Panc1 (cell line): ENCODE data around the gene DIAPH3. TPM values are rescaled to one million over a fixed set of nuclear protein-coding genes. Genes with fewer than 3 reads are reported as not detected.

ENCODE experiments used
- ATAC-seq: fragments of 200-7000 bp; cut with Tn5 transposase; 2 replicates; pipeline ENCODE4 v1.9.1; 2020; ENCODE audit warnings: mild to moderate bottlenecking, moderate library complexity
- BruUV-seq: library from RNA; stranded (reverse); fragments of 400-500 nt; replicated peaks from 2 replicates; lab custom pipeline; 2021; lab: Mats Ljungman, UMichigan
- CTCF ChIA-PET: fragments of 300-600 bp; sonication (Branson Sonifier 250); formaldehyde crosslinking; loops from one replicate; lab custom pipeline; 2022; ENCODE audit warnings: antibody characterized with exemption; lab: Charles Lee
- POLR2A ChIA-PET: fragments of 300-600 bp; sonication (Branson Sonifier 250); formaldehyde crosslinking; loops from one replicate; lab custom pipeline; 2022; ENCODE audit warnings: antibody characterized with exemption; lab: Charles Lee
- DNase-seq: peaks from one replicate; pipeline ENCODE4 v3.0.0-alpha.2; 2010; ENCODE audit warnings: low read depth, low spot score
- H3K27ac ChIP-seq: 2 replicates; pipeline ENCODE4 v1.5.1; 2011; ENCODE audit warnings: mild to moderate bottlenecking, low read length, inconsistent platforms
- H3K27me3 ChIP-seq: fragments of 200-500 bp; sonication (Bioruptor generic); 2 replicates; pipeline ENCODE4 v1.6.0; 2014; ENCODE audit warnings: low read length, inconsistent platforms; ENCODE audit not compliant: control insufficient read depth, insufficient read depth
- H3K36me3 ChIP-seq: fragments of 200-500 bp; sonication (Bioruptor generic); 2 replicates; pipeline ENCODE4 v1.5.1; 2014; ENCODE audit warnings: inconsistent platforms, mild to moderate bottlenecking, low read length, moderate library complexity; ENCODE audit not compliant: control insufficient read depth, insufficient read depth
- H3K4me1 ChIP-seq: 2 replicates; pipeline ENCODE4 v1.5.1; 2011; ENCODE audit warnings: inconsistent platforms, mild to moderate bottlenecking, low read length, moderate library complexity; ENCODE audit not compliant: control insufficient read depth, insufficient read depth
- H3K4me3 ChIP-seq, 2 experiments: 2 replicates each; pipeline ENCODE4 v1.5.1; 2011 to 2012; ENCODE audit warnings: low read depth in 2 of 2, low read length in 2 of 2, mild to moderate bottlenecking in 2 of 2, inconsistent platforms in 1 of 2, moderate library complexity in 1 of 2
- H3K9me3 ChIP-seq: fragments of 200-500 bp; sonication (Bioruptor generic); 2 replicates; pipeline ENCODE4 v1.5.1; 2014; ENCODE audit warnings: low read depth, mild to moderate bottlenecking, inconsistent platforms, low read length, moderate library complexity; ENCODE audit not compliant: control insufficient read depth, insufficient read depth
- POLR2AphosphoS5 ChIP-seq: IDR thresholded peaks from 2 replicates; pipeline ENCODE4 v1.6.1; 2012; ENCODE audit warnings: mild to moderate bottlenecking, low read depth, low read length, moderate library complexity
- REST ChIP-seq, 2 experiments: IDR thresholded peaks; 2 replicates each; pipeline ENCODE4 v1.6.1; 2011 to 2012; ENCODE audit warnings: low read depth in 2 of 2, control low read depth in 1 of 2, low read length in 1 of 2, mild to moderate bottlenecking in 1 of 2, moderate library complexity in 1 of 2; ENCODE audit not compliant: insufficient read depth in 1 of 2
- SIN3A ChIP-seq: IDR thresholded peaks from 2 replicates; pipeline ENCODE4 v1.6.1; 2012; ENCODE audit warnings: low read depth, mild to moderate bottlenecking, low read length, moderate library complexity, borderline replicate concordance; ENCODE audit not compliant: insufficient read depth
- TCF7L2 ChIP-seq: IDR thresholded peaks from 2 replicates; pipeline ENCODE4 v1.6.1; 2011; ENCODE audit warnings: mild to moderate bottlenecking, low read depth, low read length, inconsistent platforms
- in situ Hi-C: cut with HindIII; loops from 2 replicates; pipeline ENCODE4 v1.10.0; 2016; ENCODE audit warnings: low sequenced_read_pairs, low pct_unique_long_range_greater_than_20kb
- intact Hi-C: fragments of 100-400 bp; cut with micrococcal nuclease; formaldehyde crosslinking; loops from one replicate; pipeline ENCODE4 v1.10.0; 2022; ENCODE audit not compliant: unreplicated experiment
- total RNA-seq: library from RNA; stranded (reverse); gene quantifications from one replicate; pipeline ENCODE4 v1.2.1, GENCODE V29; 2021; ENCODE audit not compliant: unreplicated experiment
- TF ChIP-seq, protein P1 (sequence below): fragments of 450-650 bp; IDR thresholded peaks from 2 replicates; pipeline ENCODE4 v1.5.1; 2017; ENCODE audit warnings: mild to moderate bottlenecking

The DIAPH3 gene
- total RNA-seq, 1 experiment from 2014 or later = 15.4 TPM

DNA sequence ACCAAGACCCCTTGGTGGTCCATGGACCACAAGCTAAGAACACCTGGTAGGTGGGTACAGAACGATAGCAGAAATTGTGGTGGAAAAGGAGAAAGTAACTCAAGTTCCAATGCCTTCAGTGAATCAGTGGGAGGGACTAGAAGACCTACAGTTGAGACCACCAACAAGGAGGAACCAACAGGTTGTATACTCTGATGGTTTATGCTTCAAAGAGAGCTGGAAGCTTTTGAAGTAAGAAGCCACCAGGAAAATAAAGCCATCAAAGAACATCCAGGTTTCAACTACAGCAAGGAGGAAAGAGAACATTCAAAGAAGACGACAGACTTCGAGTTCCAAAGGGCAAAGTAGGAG is 42.4 kb downstream of the DIAPH3 start:
- in situ Hi-C loops = no loop called here
- Histone ChIP-seq H3K27me3 (no peaks in the 10 kb centered on the region), H3K9me3 (no peaks in the 10 kb centered on the region), H3K4me1 (no peaks in the 10 kb centered on the region), H3K4me3 (no peak overlapping the region), H3K36me3 (no peaks in the 10 kb centered on the region), H3K27ac (no peak overlapping the region)
- CTCF ChIA-PET = no interaction called here
- TF ChIP-seq, protein P1, sequence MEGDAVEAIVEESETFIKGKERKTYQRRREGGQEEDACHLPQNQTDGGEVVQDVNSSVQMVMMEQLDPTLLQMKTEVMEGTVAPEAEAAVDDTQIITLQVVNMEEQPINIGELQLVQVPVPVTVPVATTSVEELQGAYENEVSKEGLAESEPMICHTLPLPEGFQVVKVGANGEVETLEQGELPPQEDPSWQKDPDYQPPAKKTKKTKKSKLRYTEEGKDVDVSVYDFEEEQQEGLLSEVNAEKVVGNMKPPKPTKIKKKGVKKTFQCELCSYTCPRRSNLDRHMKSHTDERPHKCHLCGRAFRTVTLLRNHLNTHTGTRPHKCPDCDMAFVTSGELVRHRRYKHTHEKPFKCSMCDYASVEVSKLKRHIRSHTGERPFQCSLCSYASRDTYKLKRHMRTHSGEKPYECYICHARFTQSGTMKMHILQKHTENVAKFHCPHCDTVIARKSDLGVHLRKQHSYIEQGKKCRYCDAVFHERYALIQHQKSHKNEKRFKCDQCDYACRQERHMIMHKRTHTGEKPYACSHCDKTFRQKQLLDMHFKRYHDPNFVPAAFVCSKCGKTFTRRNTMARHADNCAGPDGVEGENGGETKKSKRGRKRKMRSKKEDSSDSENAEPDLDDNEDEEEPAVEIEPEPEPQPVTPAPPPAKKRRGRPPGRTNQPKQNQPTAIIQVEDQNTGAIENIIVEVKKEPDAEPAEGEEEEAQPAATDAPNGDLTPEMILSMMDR = no peak
- TF ChIP-seq REST (IDR thresholded peaks at IDR 0.05; ENCODE audit: insufficient read depth in 1 of 2, low read depth in 2 of 2, low read length in 1 of 2) (no peak), TCF7L2 (no peak), SIN3A (no peak), POLR2AphosphoS5 (no peak)
- DNase-seq = no peak
- POLR2A ChIA-PET = no interaction called here
- no peak for ATAC-seq
- intact Hi-C loops = no loop called here
- no TSS peak for BruUV-seq

DNA sequence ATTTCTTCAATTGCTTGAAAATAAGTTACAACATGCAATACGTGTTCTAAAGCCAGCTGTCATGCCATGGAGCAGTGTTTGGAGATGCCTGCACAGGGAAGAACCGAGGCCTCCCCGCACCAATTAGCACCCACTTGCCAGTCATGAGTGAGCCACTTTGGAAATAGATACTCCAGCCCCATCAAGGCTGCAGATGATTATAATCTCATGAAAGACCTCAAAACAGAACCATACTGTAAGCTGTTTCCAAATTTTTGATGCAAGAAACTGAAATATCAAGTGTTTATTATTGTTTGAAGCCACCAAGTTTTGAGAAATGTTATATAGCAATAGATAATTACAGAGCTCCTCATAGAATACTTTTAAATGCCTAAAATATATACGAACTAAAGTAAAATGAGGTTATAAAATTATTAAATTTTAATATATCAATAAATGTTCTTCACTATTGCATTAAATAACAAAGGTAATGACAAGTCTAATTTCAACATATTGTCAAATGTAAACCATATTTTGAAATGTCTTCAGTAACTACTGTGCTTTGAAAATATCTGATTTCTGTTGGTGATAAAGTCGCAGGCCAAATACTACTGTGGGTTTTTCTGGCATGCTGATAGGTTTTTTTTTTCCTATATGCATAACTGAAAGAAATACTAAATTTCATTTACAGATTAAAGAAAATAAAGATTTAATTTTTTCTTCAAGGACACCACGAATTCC is 43.0 kb downstream of the DIAPH3 start:
- ChIA-PET CTCF (no interaction called here), POLR2A (no interaction called here)
- ATAC-seq (no peak), DNase-seq (no peak)
- no peaks in the 10 kb centered on the region for H3K36me3 ChIP-seq
- no peaks in the 10 kb centered on the region for H3K4me1 ChIP-seq
- no peak overlapping the region for H3K27ac ChIP-seq
- H3K4me3 ChIP-seq = no peak overlapping the region
- TF ChIP-seq SIN3A (no peak), TCF7L2 (no peak)
- H3K9me3 ChIP-seq = no peaks in the 10 kb centered on the region
- no TSS peak for BruUV-seq
- intact Hi-C loops (no loop called here), in situ Hi-C loops (no loop called here)
- H3K27me3 ChIP-seq = no peaks in the 10 kb centered on the region

DNA sequence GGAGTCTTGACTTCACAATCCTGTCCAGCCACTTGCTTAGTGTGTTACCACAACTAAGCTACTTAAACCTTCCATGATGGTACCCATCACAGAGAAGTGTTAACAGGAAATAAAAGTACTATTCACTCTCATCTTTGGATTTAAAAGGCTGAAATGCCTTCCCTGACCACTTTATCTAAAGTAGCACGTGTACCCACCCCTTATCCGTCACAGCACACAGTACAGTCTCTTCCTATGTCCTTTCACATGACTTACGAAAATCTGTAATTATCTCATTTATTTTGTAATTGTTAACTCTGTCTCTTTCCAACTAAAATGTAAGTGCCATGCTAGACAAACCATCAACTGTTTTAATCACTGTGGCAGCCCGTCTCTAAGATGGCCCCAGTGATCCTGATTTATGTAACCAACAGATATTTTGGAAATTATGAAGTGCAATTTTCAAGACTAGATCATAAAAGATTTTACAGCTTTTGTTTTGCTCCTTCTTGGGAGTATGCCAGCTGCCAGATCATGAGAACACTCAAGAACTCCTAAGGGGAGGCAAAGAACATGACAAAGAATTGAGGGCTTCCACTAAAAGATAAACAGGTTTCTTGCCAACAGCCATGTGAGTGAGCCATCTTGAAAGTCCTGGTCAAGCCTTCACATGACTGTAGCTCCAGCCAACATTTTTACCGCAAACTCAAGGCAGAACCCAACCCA is 44.9 kb downstream of the DIAPH3 start:
- Histone ChIP-seq H3K27ac (no peak overlapping the region), H3K4me3 (no peak overlapping the region), H3K9me3 (peaks cover 9% of the 10 kb centered on the region), H3K27me3 (no peaks in the 10 kb centered on the region), H3K36me3 (no peaks in the 10 kb centered on the region), H3K4me1 (no peaks in the 10 kb centered on the region)
- CTCF ChIA-PET = no interaction called here
- ATAC-seq = no peak
- TF ChIP-seq POLR2AphosphoS5 = no peak
- TF ChIP-seq REST (IDR thresholded peaks at IDR 0.05; ENCODE audit: insufficient read depth in 1 of 2, low read depth in 2 of 2, low read length in 1 of 2) = no peak
- TF ChIP-seq, protein P1 = no peak
- TF ChIP-seq SIN3A = no peak
- TF ChIP-seq TCF7L2 = no peak
- no TSS peak for BruUV-seq
- intact Hi-C loops = no loop called here
- DNase-seq = no peak
- in situ Hi-C loops = no loop called here
- POLR2A ChIA-PET = no interaction called here
